ENCODE results near the gene PEDS1. TPM values are rescaled to one million over a fixed set of nuclear protein-coding genes. Genes with fewer than 3 reads are reported as not detected.

The PEDS1 gene
- total and polyA plus RNA-seq, 2 of the 8 experiments (the other 6 are each of a cell fraction or from before 2014, with no cell fraction given) = 28.9 to 75.9 TPM

DNA sequence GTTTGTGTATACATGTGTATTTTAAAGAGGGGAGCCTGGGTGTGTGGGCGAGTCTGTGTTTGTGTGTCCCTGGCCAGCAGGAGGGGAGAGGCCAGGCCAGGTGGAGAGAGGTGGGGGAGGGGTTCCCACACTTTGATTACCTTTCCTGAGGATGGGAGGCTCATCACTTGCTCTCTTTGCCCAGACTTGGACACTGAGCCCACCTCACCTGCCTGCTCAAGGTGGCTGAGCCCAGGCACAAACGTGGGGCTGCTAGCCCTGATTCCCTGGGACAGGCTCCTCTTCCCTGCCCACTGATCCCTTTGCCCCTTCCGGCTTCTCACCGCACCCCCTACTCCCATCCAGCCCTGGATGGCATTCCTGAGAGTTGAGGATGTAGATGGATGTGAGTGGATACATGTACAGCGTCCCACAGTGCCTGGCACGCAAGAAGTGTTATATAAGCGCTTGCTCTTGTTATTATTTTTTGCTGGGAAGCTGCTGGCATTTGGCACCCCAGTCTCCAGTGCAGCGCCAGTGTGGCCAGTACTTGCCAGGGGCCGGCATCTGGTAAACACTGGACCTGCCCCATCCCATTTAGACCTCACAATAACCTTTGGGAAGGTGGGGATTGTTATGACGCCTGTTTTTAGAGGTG is 39.8 kb upstream of the PEDS1 start (continued):
- TF ChIP-seq, protein P1, sequence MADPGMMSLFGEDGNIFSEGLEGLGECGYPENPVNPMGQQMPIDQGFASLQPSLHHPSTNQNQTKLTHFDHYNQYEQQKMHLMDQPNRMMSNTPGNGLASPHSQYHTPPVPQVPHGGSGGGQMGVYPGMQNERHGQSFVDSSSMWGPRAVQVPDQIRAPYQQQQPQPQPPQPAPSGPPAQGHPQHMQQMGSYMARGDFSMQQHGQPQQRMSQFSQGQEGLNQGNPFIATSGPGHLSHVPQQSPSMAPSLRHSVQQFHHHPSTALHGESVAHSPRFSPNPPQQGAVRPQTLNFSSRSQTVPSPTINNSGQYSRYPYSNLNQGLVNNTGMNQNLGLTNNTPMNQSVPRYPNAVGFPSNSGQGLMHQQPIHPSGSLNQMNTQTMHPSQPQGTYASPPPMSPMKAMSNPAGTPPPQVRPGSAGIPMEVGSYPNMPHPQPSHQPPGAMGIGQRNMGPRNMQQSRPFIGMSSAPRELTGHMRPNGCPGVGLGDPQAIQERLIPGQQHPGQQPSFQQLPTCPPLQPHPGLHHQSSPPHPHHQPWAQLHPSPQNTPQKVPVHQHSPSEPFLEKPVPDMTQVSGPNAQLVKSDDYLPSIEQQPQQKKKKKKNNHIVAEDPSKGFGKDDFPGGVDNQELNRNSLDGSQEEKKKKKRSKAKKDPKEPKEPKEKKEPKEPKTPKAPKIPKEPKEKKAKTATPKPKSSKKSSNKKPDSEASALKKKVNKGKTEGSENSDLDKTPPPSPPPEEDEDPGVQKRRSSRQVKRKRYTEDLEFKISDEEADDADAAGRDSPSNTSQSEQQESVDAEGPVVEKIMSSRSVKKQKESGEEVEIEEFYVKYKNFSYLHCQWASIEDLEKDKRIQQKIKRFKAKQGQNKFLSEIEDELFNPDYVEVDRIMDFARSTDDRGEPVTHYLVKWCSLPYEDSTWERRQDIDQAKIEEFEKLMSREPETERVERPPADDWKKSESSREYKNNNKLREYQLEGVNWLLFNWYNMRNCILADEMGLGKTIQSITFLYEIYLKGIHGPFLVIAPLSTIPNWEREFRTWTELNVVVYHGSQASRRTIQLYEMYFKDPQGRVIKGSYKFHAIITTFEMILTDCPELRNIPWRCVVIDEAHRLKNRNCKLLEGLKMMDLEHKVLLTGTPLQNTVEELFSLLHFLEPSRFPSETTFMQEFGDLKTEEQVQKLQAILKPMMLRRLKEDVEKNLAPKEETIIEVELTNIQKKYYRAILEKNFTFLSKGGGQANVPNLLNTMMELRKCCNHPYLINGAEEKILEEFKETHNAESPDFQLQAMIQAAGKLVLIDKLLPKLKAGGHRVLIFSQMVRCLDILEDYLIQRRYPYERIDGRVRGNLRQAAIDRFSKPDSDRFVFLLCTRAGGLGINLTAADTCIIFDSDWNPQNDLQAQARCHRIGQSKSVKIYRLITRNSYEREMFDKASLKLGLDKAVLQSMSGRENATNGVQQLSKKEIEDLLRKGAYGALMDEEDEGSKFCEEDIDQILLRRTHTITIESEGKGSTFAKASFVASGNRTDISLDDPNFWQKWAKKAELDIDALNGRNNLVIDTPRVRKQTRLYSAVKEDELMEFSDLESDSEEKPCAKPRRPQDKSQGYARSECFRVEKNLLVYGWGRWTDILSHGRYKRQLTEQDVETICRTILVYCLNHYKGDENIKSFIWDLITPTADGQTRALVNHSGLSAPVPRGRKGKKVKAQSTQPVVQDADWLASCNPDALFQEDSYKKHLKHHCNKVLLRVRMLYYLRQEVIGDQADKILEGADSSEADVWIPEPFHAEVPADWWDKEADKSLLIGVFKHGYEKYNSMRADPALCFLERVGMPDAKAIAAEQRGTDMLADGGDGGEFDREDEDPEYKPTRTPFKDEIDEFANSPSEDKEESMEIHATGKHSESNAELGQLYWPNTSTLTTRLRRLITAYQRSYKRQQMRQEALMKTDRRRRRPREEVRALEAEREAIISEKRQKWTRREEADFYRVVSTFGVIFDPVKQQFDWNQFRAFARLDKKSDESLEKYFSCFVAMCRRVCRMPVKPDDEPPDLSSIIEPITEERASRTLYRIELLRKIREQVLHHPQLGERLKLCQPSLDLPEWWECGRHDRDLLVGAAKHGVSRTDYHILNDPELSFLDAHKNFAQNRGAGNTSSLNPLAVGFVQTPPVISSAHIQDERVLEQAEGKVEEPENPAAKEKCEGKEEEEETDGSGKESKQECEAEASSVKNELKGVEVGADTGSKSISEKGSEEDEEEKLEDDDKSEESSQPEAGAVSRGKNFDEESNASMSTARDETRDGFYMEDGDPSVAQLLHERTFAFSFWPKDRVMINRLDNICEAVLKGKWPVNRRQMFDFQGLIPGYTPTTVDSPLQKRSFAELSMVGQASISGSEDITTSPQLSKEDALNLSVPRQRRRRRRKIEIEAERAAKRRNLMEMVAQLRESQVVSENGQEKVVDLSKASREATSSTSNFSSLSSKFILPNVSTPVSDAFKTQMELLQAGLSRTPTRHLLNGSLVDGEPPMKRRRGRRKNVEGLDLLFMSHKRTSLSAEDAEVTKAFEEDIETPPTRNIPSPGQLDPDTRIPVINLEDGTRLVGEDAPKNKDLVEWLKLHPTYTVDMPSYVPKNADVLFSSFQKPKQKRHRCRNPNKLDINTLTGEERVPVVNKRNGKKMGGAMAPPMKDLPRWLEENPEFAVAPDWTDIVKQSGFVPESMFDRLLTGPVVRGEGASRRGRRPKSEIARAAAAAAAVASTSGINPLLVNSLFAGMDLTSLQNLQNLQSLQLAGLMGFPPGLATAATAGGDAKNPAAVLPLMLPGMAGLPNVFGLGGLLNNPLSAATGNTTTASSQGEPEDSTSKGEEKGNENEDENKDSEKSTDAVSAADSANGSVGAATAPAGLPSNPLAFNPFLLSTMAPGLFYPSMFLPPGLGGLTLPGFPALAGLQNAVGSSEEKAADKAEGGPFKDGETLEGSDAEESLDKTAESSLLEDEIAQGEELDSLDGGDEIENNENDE (IDR thresholded peaks at IDR 0.05; ENCODE audit: insufficient replicate concordance, low read length) = no peak
- TF ChIP-seq RFX5 (IDR thresholded peaks at IDR 0.05; ENCODE audit: borderline replicate concordance, low read depth, low read length) (no peak), YY1 (IDR thresholded peaks at IDR 0.05; ENCODE audit: low read depth, low read length) (no peak), TAF7 (optimal IDR thresholded peaks at IDR 0.05; ENCODE audit: borderline replicate concordance, low read depth, low read length) (no peak), POLR2AphosphoS5 (IDR thresholded peaks at IDR 0.05; ENCODE audit: low read depth, low read length) (0 out of 2 replicates have a peak, but pooled peaks have one; percentile 36), SIX5 (IDR thresholded peaks at IDR 0.05; ENCODE audit: low read depth, low read length) (no peak), POLR2A (IDR thresholded peaks at IDR 0.05; ENCODE audit: control extremely low read depth in 1 of 2, low read depth in 2 of 2, low read length in 2 of 2) (peak in 1 of 2 experiments; percentile 50; a peak in 1 of 3 replicates)
- TF ChIP-seq, protein P2, sequence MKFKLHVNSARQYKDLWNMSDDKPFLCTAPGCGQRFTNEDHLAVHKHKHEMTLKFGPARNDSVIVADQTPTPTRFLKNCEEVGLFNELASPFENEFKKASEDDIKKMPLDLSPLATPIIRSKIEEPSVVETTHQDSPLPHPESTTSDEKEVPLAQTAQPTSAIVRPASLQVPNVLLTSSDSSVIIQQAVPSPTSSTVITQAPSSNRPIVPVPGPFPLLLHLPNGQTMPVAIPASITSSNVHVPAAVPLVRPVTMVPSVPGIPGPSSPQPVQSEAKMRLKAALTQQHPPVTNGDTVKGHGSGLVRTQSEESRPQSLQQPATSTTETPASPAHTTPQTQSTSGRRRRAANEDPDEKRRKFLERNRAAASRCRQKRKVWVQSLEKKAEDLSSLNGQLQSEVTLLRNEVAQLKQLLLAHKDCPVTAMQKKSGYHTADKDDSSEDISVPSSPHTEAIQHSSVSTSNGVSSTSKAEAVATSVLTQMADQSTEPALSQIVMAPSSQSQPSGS (IDR thresholded peaks at IDR 0.05; ENCODE audit: low read length) = no peak
